HG02943 (cell line): ENCODE measurements around the gene LPAR1.

ENCODE experiments used
- ATAC-seq: cut with Tn5 transposase; IDR thresholded peaks from one replicate; pipeline ENCODE4 v1.9.1; 2021; ENCODE audit warnings: mild to moderate bottlenecking, low read depth, moderate library complexity; ENCODE audit not compliant: unreplicated experiment

Gene LPAR1

DNA sequence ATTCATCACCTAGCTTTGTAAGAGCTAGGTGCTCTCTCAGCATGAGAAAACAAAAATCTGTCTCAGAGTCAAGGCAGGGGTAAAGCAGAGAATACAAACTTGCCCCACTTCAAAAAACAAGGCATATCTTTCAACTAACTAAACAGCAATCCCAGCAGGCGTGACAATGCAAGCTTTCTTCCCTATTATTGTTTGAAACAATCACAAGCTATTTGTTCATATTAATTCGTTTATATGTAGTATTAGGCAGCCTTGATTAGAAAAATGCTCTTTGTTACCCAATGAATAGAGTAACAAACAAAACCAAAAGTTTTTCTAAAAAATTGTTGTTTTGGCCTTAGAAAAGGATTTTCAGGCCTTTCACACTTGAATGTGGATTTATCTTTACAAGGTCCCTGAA lies 71.1 kb downstream of the LPAR1 start:
- no peak for ATAC-seq

DNA sequence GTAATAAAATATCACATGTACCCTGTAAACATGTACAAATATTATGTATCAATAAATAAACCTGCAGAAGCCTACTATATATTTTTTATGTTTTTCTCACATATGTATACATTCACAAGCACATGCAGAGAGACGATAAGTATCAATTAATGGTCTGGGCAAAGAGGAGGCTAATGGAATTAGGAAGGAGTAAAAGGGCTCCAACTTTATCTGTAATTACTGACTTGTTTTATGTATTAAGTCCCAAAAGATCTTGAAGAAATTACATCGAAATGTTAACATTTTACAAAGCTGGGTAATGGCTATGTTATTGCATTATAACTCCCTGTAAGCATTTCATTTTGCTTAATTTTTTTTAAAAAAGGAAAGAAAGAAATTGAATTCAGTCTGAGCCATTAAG lies 78.0 kb downstream of the LPAR1 start:
- ATAC-seq = no peak

DNA sequence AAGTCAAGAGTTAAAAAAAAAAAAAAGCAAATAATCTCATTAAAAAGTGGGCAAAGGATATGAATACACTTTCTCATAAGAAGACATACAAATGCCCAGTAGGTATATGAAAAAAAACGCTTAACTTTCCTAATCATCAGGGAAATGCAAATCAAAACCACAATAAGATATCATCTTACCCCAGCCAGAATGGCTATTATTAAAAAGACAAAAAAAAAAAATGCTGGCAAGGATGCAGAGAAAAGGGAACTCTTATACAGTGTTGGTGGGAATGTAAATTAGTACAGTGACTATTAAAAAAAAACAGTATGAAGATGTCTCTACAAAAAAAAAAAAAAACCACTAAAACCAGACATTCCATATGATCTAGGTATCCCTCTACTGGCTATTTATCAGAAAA lies 79.4 kb downstream of the LPAR1 start:
- ATAC-seq = no peak

DNA sequence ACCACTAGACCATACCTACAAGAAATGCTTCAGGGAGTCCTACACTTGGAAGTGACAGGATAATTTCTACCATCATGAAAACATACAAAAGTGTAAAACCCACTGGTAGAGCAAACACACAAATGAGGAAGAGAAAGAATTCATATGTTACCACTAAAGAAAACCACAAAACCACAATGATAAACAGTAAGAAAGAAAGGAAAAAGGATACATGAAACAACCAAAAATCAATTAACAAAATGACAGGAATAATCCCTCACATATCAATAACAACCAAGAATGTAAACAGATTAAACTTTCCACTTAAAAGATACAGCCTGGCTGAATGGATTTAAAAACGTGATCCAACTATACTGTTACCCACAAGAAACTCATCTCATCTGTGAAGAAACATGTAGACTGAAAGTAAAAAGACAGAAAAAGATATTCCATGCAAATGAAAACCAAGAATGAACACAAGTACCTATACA lies 83.4 kb downstream of the LPAR1 start:
- ATAC-seq = no peak

DNA sequence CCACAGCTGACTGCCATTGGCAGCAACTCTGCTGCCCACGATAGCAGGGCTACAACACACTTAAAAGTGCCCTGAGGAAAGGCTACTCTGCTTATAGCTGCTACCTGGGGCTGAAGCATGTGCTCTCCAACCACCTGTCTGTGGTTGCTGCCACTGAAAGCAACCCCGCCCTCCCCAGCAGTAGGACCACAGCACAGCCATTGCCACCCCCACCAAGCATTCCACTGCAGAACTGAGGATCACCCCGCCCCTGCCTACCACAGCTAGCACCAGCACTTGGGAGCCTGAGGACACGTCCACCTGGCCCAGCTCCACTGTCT lies 85.8 kb downstream of the LPAR1 start:
- ATAC-seq = no peak

DNA sequence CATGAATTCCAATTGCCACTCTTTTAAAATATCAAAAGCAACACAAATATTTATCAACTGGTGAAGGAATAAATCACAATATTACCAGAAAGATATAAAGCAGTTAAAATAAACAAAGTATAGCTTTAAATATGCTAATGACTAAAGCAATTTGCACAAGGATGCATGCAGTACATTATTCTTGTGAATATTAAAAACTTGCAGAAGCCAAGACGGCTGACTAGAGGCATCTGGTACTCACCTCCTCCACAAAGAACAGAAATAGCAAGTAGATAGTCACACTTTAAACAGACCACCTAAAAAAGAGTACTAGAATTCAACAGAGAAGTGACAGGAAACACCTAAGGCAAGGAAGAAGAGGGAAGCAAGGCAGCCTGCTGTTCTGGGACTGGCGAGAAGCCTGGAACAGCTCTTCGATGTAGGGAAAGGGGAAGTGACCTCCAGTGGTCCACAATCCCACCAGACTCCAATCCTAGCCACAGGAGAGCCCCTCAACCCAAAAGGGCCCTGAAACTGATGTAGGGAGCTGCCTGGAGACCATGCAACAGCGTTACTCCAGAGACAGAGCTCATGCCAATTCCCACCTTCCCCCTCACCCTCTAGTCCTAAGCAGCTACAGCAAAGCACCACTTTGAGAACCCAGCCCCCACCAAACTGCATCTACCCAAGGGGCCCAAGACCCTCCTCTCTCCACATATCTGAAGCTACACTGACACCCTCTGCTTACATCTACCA lies 86.3 kb downstream of the LPAR1 start:
- ATAC-seq = no peak

DNA sequence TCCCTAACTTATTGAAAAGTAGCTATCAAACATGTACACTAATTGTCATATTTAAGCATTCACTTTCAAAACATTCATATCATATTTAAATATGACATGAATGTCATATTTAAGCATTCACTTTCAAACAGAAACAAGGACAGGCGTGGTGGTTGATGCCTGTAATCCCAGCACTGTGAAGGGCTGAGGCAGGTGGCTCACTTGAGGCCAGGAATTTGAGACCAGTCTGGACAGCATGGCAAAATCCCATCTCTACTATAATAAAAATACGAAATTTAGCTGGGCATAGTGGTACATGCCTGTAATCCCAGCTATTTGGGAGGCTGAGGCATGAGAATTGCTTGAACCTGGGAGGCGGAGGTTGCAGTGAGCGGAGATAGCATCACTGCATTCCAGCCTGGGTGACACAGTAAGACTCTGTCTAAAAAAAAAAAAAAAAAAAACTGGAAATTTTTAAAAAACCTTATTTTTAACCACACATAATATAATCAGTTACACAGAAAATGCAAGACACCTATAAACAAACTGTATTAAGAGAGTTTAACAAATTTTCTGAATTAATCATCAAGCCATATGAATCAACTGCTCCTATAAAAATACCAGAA lies 88.1 kb downstream of the LPAR1 start:
- ATAC-seq = no peak

DNA sequence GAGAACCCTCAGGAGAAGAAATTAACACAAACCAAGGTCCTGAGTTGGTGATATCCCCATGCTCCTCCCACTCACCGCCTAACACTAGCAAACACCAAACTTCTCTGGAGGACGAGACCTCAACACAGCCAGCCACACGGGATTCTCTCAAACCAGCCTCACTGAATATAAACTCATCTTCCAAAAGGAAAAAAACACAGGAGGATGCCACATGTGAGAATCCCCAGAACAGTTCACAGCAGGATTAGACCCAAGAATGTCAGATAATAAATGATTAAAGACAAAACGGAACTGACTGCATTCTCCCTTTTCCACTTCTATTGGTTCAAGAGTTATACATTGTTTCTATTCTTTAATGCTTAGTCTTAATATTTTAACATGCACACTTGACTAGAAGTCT lies 89.2 kb downstream of the LPAR1 start:
- ATAC-seq = no peak

DNA sequence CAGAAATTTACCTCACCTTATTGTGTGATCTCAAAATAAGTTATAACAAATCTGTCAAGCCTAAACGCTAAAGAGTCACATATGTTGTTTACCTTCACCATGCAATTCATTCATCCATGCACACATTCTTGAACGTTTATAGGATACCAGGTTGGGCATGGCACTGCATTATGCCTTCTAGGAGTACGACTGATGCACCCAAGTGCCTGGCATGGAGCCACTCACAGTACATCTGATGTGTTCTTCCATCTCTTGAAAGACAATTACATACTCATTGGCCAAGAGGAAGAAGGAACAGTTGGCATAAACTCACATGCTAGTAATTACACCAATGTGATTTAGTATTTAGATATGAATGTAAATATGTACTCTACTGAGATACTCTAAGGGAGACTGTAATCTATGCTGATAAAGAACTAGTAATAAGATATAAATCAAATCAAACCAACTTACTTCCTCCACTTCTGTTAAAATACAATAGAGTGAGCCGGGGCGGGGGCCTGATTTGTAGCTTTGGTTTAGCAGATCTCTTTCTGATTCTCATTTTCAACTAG lies 90.7 kb downstream of the LPAR1 start:
- no peak for ATAC-seq

DNA sequence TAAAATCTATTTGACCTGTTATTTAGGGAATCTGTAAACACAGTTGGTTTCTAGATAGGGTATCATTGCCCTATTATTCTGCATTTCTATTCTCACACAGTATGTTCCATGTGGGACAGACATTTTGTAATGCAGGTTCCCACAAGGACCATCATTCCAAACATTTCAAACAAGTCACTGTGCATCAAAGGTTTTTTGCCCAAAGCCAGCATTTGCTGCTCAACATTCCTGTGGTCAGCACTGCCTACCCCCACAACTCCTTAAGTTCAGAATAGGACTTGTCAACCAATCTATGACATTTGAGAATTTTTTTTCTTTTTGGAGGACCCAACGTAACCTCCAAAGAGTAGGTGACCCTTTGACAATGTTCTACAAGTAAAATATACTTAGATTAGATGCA lies 95.7 kb downstream of the LPAR1 start:
- no peak for ATAC-seq

DNA sequence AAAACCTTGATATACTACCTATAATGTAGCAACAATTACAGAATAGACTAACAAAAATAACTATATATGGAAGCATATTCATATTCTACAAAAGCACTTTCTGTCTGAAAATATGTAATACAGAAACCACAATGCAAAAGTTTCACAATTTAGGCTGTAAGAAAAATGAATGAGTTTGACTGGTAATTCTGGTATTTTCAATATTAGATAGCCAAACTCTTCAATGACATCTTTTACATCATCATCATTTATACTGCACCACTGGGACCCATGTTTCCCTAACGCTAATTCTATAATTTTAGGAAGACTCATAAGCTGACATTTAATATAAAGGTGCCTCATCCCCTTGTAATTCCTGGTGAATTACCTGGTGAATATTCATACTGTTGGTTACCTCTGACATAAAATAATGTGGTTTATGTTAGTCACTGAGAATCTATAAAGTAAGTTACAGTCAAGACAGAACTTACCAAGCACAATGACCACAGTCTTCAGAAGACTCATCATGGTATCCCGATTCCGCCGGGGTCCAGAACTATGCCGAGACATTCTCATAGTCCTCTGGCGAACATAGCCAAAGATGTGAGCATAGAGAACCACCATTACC lies 97.2 kb downstream of the LPAR1 start:
- no peak for ATAC-seq

DNA sequence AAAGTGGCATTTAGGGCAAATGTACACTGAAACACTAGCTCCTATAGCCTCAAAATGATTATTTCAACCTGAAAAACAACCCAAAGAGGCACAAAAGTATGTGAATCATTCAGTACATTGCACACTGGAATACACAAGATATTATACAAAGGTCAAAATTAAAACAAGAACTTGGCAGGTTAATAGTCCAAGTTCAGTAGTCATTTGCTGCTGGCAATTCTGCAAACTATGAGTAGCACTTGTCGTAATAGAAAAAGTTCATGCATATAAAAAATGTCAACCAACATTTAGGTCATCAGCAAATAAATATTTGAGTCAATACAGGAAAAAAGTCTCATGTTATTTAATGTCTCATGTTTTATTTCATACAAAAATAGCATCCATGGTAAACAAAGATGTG lies 98.7 kb downstream of the LPAR1 start:
- no peak for ATAC-seq

DNA sequence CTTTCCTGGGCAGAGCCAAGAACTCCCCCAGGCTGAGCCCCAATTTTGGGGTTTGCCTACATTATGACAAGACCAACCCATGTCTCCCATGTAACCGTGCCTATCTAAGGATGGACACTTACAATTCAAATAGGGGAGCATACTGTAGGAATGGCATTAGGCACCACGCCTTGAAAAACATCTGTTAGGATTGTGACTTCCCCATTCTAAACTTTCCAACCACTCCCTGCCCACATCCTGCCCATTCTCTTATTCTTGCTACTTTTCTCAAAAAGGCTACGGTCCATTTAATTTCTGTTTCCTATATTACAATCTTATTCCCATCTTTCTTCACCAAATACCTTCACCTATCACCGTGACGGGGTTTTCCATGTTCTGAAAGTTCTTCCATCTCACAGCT lies 99.2 kb downstream of the LPAR1 start:
- no peak for ATAC-seq

DNA sequence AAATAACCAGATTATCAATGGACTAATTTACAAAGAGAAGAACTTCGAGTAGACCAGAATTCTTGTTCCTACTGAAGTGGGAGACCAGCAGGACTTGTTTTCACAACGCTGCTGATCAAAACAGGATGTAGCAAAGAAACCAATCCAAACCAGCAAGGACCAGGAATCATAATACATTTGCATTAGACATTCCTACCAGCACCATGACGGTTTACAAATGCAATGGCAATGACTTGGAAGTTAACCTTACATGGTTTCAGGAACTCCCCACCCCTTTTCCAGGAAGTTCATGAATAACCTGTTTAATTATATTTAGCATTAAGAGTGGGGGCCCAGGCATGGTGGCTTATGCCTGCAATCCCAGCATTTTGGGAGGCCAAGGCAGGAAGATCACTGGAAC lies 100.0 kb downstream of the LPAR1 start:
- ATAC-seq = no peak

DNA sequence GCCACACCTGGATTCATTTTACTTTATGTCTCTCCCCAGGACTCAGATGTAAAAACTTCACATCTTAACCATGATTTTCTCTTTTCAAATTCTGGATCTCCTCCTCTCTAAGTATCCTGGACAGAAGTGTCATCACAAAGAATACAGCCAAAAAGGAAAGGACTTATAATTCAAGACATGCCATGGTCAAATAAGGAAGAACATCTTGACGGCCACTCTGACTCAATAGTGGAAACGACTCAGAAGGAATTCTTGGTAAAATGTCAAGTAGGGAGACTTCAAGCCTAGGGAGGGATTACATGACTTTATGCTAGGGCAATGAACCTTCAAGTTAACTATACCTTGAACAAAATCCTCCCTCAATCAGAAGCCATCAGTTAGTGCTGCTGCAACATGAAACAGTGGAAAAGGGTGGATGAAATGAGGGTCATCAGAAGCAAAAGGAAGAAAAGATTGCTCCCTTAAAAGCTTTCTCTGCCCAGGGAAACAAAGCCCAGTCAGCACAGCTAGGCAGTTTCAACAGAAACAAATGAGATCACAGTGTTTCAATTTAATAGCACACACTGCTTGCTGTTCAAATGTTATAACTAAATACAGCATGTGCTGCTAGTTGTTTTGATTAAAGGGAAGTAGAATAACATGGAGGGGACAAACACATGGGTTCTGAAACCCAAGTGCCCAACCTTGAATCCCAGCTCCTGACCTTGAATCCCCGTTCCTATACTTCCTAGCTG lies 101.4 kb downstream of the LPAR1 start:
- no peak for ATAC-seq

DNA sequence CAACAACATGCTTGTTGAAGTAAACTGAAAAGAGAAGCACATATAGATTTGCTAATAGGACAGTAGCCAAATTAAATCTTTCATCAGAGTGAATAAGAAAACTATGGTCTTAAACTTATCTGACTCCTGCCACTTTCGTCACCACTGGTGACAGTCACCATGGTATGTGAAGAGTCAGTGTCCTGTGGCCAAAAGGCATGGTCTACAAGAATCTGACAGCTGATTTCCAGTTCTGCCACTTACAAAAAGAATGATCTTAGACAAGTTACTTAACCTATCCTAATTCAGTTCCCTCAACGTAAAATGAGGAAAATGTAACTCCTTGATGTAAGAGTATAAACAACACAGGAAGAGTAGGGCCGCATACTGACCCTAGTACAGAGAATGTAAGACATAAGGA lies 102.0 kb downstream of the LPAR1 start:
- no peak for ATAC-seq

DNA sequence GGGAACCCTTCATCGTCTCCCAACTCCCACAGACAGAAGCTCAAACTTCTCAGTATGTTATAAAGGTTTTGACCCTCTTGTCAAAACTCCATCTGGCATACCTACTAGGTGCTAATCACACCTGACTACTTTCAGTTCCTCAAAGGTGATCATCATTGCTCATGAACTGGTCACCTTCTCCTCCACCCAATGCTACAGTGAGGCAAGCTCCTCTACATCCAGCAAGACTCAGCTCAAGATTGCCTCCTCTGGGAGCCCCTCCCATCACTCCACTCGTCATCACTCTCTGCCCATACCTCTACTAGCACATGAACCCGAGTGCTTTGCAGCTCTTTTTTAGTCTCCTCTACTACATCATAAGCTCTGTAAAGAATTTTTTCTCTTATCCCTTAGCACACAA lies 102.4 kb downstream of the LPAR1 start:
- no peak for ATAC-seq

DNA sequence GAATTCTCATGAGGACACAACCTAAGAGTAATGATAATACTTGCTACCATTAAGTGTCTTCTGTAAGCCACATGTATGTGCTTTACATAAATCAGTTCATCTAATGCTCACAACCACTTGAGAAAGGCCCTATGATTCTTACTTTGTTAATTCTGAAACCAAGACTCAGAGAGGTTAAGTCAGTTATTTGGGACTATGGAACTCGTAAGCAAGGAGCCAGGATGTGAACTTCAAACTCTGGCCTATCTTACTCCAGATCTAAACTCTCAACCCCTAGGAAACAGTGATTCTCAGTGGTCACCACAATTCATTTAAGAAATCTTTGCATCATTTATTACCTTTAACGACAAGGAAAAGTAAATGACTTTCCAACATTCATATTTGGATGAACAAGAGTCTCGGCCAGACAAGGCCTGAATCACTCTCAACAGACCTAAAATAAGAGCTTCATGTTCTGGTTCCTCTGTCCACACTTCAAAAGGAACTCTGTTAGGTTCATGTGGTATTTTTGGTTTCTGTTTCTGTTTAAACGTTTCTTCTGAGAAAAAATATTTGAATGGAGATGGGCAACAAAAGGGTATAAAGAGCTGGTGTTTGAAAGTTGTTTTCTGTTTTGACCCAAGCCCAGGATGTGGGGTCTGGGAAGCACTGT lies 104.8 kb downstream of the LPAR1 start:
- ATAC-seq = peak; percentile 75

DNA sequence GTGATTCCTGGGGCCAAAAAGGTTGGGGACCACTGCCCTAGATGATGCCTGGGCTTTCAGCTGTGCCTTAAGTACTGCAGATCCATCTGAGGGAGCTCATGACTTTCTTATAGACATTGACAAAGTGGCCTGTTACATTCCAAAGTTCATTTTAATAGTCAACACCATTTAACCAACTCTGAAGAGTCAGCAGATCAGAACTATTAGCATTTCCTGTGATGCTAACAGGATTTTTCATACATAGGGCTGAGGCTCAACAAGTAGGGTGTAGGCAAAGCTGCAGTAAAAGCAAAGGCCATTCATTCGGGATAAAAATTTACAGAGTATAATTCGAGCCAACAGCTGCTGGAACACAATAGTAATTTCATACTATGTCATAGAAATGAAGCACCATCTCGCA lies 105.4 kb downstream of the LPAR1 start:
- no peak for ATAC-seq

DNA sequence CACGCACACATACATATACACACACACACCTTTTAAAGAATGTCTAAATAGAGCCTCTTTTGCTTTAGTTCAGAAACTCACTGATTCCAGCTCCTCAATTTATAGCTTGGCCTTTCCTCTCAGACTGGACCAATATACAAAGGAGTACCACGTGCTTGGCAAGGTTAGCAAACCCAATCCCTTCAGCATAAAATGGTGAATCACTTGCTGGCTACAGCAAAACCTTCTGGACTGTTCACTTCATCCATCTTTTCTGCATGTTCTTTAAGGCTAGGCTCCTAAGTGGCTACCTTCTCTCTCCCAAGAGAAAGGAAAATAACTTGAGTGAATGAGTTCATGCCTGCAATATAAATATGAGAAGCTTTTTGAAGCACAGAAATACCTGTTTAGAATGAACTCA lies 109.7 kb downstream of the LPAR1 start:
- ATAC-seq = no peak
